ENCODE measurements around the gene ELP4.
"Not testable (repeated sequence)": the region's sequence is repeated elsewhere in the genome, so short reads cannot be mapped to it uniquely, and the experiment has no call there.

ELP4 gene

DNA sequence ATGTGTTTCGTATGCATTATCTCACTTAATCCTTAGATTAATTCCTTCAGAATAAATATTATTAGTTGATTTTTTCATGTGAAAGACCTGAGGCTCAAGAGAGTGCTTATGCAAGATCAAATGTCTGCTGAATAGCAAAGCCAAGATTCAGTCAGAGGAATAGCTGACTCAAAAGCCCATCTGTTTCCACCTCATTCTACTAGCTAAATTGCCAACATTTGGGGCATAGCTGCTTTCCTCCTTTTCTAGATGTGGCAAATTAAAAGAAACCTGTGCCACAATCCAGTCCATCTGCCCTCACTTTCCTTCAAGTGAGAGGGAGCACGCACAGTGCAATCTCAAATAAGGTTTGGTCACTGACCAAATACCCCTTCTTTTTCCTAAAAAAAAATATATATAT is 180.5 kb downstream of the ELP4 start:
- no peak overlapping the region for H3K4me3 ChIP-seq (ENCODE audit: control insufficient read depth, low read depth, low read length)
- DNase-seq (ENCODE audit: low read depth), result peak; percentile 66
- TF ChIP-seq, protein P1, sequence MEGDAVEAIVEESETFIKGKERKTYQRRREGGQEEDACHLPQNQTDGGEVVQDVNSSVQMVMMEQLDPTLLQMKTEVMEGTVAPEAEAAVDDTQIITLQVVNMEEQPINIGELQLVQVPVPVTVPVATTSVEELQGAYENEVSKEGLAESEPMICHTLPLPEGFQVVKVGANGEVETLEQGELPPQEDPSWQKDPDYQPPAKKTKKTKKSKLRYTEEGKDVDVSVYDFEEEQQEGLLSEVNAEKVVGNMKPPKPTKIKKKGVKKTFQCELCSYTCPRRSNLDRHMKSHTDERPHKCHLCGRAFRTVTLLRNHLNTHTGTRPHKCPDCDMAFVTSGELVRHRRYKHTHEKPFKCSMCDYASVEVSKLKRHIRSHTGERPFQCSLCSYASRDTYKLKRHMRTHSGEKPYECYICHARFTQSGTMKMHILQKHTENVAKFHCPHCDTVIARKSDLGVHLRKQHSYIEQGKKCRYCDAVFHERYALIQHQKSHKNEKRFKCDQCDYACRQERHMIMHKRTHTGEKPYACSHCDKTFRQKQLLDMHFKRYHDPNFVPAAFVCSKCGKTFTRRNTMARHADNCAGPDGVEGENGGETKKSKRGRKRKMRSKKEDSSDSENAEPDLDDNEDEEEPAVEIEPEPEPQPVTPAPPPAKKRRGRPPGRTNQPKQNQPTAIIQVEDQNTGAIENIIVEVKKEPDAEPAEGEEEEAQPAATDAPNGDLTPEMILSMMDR (conservative IDR thresholded peaks at IDR 0.05; ENCODE audit: control insufficient read depth, insufficient read depth, low read depth, low read length), result no peak

- DNase-seq (ENCODE audit: low read depth), result no peak
- no peak overlapping the region for H3K4me3 ChIP-seq (ENCODE audit: control insufficient read depth, low read depth, low read length)
- TF ChIP-seq, protein P1 (conservative IDR thresholded peaks at IDR 0.05; ENCODE audit: control insufficient read depth, insufficient read depth, low read depth, low read length), result no peak
Observed at GRCh38 chr11:31690516-31690915, 180.9 kb downstream of the ELP4 start.

- TF ChIP-seq, protein P1 (conservative IDR thresholded peaks at IDR 0.05; ENCODE audit: control insufficient read depth, insufficient read depth, low read depth, low read length), result no peak
- DNase-seq (ENCODE audit: low read depth), result no peak
Observed at GRCh38 chr11:31692466-31692865, 182.9 kb downstream of the ELP4 start.

GRCh38 chr11:31697049-31697448 is 187.5 kb downstream of the ELP4 start:
- not testable (repeated sequence) for H3K4me3 ChIP-seq (ENCODE audit: control insufficient read depth, low read depth, low read length); DNase-seq (ENCODE audit: low read depth)

More at GRCh38 chr11:31692466-31692865, 182.9 kb downstream of the ELP4 start:
- H3K4me3 ChIP-seq (ENCODE audit: control insufficient read depth, low read depth, low read length), result no peak overlapping the region

DNA sequence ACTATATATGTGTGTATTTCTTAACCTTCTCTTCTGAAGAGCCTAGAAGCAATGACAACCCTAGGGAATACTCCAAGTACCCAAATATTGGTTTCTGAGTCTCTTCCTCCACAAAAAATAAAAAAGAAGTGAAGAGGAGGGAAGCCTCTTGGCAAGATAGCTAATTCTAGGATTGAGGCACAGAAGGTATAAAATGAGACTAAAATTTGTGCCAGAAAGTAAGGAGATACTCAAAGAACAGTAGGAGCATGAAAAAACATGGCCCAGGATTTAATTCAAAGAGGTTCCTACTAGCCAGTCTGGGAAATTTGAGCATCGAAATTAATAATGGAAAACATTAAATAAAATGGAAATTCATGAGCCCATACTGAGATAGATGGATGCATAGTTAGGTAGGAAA is 189.5 kb downstream of the ELP4 start:
- no peak overlapping the region for H3K4me3 ChIP-seq (ENCODE audit: control insufficient read depth, low read depth, low read length)
- TF ChIP-seq, protein P1 (conservative IDR thresholded peaks at IDR 0.05; ENCODE audit: control insufficient read depth, insufficient read depth, low read depth, low read length), result no peak
- no peak for DNase-seq (ENCODE audit: low read depth)

DNA sequence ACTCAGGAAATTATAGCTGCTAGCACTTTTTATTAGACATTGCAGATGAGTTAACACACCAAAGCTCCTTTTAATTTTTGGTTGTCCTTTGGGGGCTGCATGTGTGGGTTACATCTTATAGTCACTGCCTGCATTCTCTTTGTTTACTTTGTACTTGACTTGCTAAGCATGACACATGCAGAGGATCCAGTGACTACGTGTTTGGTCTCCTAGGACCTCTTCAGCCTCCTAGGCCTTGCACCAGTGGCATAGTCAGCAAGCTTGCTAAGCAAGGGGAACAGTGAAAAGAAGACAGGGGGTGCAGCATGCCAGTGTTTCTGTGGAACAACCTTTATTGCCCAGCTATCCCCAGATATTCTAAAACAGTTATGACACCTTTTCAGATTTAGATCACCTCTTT is 193.4 kb downstream of the ELP4 start:
- TF ChIP-seq, protein P1 (conservative IDR thresholded peaks at IDR 0.05; ENCODE audit: control insufficient read depth, insufficient read depth, low read depth, low read length), result no peak
- no peak overlapping the region for H3K4me3 ChIP-seq (ENCODE audit: control insufficient read depth, low read depth, low read length)
- DNase-seq (ENCODE audit: low read depth), result peak; percentile 71

DNA sequence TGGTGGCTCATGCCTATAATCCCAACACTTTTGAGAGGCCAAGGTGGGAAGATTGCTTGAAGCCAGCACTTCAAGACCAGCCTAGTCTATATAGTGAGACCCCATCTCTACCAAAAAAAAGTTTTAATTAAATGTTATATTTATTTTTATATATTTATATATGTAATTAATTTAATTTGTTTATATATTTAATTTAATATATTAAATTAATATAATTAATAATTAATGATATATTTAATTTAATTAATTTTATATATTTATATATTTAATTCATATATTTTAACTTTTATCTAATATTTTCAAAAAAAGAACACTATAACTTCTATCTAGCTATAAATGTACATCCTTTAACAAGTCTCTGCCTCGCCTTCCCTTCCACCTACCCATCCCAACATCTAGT is 196.8 kb downstream of the ELP4 start:
- TF ChIP-seq, protein P1 (conservative IDR thresholded peaks at IDR 0.05; ENCODE audit: control insufficient read depth, insufficient read depth, low read depth, low read length), result no peak
- H3K4me3 ChIP-seq (ENCODE audit: control insufficient read depth, low read depth, low read length), result no peak overlapping the region
- DNase-seq (ENCODE audit: low read depth), result no peak
